Cardiac fibroblast (primary cell): ENCODE results near the gene RAB30.

ENCODE experiments used
- DNase-seq, 2 donors: peaks; one replicate each; pipeline versions ENCODE4 v3.0.0 to v3.0.0-alpha.2; 2010; ENCODE audit warnings: low read depth in 2 of 2
- H3K4me3 ChIP-seq, 2 donors: replicated peaks in 1 of 2; 1 replicate in 1 of 2; 2 replicates in 1 of 2; pipeline ENCODE4 v1.5.1; 2011; ENCODE audit warnings: low read depth in 2 of 2, low read length in 2 of 2, mild to moderate bottlenecking in 2 of 2, moderate library complexity in 1 of 2
- CTCF ChIP-seq: IDR thresholded peaks from one replicate; pipeline ENCODE4 v1.5.1; 2011; ENCODE audit warnings: low read depth, mild to moderate bottlenecking, low read length, inconsistent platforms

The RAB30 gene

DNA sequence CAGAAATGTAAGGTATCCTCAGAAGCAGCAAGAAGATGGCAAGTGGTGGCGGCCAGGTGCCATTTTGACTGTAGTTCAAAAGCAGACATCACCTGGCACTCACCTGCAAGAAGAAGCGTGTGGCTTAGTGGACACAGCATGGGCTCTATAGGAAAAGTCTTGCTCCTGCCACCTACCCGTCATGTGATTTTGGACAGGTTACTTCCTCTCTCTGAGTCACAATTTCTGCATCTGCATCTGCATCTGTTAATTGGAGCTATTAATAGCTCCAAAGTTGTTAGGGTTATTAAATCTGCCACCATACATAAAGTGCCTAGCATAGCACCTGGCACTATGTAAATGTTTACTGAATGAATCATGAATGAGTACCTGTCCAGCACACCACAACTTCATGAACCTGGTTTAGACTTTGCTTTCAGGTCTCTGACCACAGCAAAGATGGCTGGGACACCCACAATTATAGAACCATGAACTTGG is 16.8 kb downstream of the RAB30 start:
- no peak for DNase-seq
- TF ChIP-seq CTCF, result no peak
- H3K4me3 ChIP-seq, result no peak overlapping the region

- no peak for DNase-seq
- TF ChIP-seq CTCF, result no peak
- H3K4me3 ChIP-seq, result no peak overlapping the region
These were observed 17.7 kb downstream of the RAB30 start for GRCh38 chr11:83054001-83054400.

DNA sequence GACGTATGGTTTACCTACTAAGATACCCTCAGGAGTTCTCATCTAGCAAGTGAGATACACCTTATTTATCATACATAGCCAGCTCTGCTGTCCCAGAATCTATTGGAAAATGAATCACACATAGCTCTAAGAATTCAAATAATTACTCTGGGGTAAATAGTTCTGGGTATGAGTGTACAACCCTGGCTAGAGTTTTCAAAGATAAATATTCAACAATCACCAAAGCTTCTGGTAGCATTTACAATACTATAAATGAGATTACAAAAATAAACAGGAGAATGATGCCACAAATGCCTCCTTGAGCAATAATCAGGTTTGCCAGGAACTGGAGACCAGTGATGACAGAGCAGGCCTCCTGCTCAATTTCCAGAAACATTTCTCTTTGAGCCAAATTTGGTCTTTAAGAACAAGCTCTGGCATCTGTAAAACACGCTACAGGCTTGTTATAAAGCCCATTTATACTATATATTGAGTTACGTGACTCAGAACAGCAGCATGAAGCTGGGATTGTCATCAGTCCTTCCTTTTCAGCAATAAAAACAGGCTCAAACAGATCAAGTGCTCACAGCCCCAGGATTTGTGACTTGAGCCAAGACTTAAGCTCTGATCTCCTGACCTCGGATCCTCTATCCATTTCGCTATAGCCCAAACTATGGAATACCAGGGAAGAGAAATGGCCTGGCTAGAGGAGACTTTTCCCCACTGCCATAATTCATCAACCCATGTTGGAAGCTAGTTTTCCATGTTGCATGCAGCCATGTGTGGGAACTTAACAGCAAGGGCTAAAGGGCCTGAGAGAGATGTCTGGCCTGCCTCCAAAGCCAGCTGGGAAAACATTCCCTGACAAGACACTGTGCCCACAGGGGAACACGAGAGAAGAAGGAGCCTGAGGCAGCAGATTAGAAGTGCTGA is 19.7 kb downstream of the RAB30 start:
- no peak overlapping the region for H3K4me3 ChIP-seq
- TF ChIP-seq CTCF, result no peak
- DNase-seq, result peak; percentile 95 to 96

GRCh38 chr11:83047515-83048225 is 24.0 kb downstream of the RAB30 start:
- TF ChIP-seq CTCF, result no peak
- DNase-seq, result peak; percentile 7 to 21
- H3K4me3 ChIP-seq, result no peak overlapping the region

GRCh38 chr11:83046621-83047172 is 25.0 kb downstream of the RAB30 start:
- no peak overlapping the region for H3K4me3 ChIP-seq
- peak; percentile 39 to 66 for DNase-seq
- no peak for TF ChIP-seq CTCF

GRCh38 chr11:83044958-83045712 is 26.6 kb downstream of the RAB30 start:
- peak; percentile 47 to 92 for DNase-seq
- no peak overlapping the region for H3K4me3 ChIP-seq
- TF ChIP-seq CTCF, result no peak
